Measurements from ENCODE around the gene TIMM22. TPM values are rescaled to one million over a fixed set of nuclear protein-coding genes. Genes with fewer than 3 reads are reported as not detected.

TIMM22 gene
- total and polyA plus RNA-seq, 2 of the 13 experiments (the other 11 are each of a cell fraction or from before 2014, with no cell fraction given): 6.2 to 15.5 TPM

- peak; percentile 46; the same call in 1 of the 2 replicates for TF ChIP-seq ZNF574 (CRISPR knock-in tag; IDR thresholded peaks at IDR 0.05)
- no peak for TF ChIP-seq KLF15 (CRISPR knock-in tag; IDR thresholded peaks at IDR 0.05; ENCODE audit: borderline replicate concordance)
- TF ChIP-seq ZNF383 (CRISPR knock-in tag; IDR thresholded peaks at IDR 0.05; ENCODE audit: borderline replicate concordance): no peak
- no peak for TF ChIP-seq MEF2D (CRISPR knock-in tag; IDR thresholded peaks at IDR 0.05)
- TF ChIP-seq THYN1 (CRISPR knock-in tag; IDR thresholded peaks at IDR 0.05; ENCODE audit: borderline replicate concordance, low read depth): no peak
- TF ChIP-seq HOMEZ (CRISPR knock-in tag; IDR thresholded peaks at IDR 0.05; ENCODE audit: low read depth): no peak
- TF ChIP-seq ZNF512 (CRISPR knock-in tag; IDR thresholded peaks at IDR 0.05): no peak
- TF ChIP-seq HOXA3 (CRISPR knock-in tag; IDR thresholded peaks at IDR 0.05): no peak
- no peak for TF ChIP-seq CHD4 (IDR thresholded peaks at IDR 0.05; ENCODE audit: borderline replicate concordance, low read length)
- TF ChIP-seq ZNF580 (CRISPR knock-in tag; IDR thresholded peaks at IDR 0.05; ENCODE audit: borderline replicate concordance, low read depth): no peak
- peak; percentile 51; the same call in 1 of the 2 replicates for TF ChIP-seq ZBTB7B (CRISPR knock-in tag; IDR thresholded peaks at IDR 0.05)
- TF ChIP-seq ZNF720 (CRISPR knock-in tag; IDR thresholded peaks at IDR 0.05): no peak
- no peak for TF ChIP-seq CBX1 (IDR thresholded peaks at IDR 0.05; ENCODE audit: low read depth)
- no peak for TF ChIP-seq FLYWCH1 (CRISPR knock-in tag; IDR thresholded peaks at IDR 0.05)
- no peak for TF ChIP-seq CERS6 (CRISPR knock-in tag; IDR thresholded peaks at IDR 0.05)
- TF ChIP-seq CBX5 (CRISPR knock-in tag; IDR thresholded peaks at IDR 0.05; ENCODE audit: borderline replicate concordance): no peak
- no peak for TF ChIP-seq ZBTB21 (CRISPR knock-in tag; IDR thresholded peaks at IDR 0.05)
- no peak for TF ChIP-seq SETDB1 (CRISPR knock-in tag; IDR thresholded peaks at IDR 0.05; ENCODE audit: borderline replicate concordance)
- TF ChIP-seq MEIS1 (CRISPR knock-in tag; IDR thresholded peaks at IDR 0.05; ENCODE audit: borderline replicate concordance): no peak
- TF ChIP-seq TBX2 (CRISPR knock-in tag; IDR thresholded peaks at IDR 0.05; ENCODE audit: borderline replicate concordance): no peak; the same call in 1 of the 2 replicates
- no peak for TF ChIP-seq PLRG1 (conservative IDR thresholded peaks at IDR 0.05)
- no peak for TF ChIP-seq CBX2 (IDR thresholded peaks at IDR 0.05; ENCODE audit: low read depth, low read length)
- TF ChIP-seq CBX2 (CRISPR knock-in tag; IDR thresholded peaks at IDR 0.05; ENCODE audit: low read depth): no peak
Measured at GRCh38 chr17:979539-980405, 17.2 kb upstream of the TIMM22 start, which contains the start of gene NXN (continued).
